ENCODE results near the gene CD82.

DNA sequence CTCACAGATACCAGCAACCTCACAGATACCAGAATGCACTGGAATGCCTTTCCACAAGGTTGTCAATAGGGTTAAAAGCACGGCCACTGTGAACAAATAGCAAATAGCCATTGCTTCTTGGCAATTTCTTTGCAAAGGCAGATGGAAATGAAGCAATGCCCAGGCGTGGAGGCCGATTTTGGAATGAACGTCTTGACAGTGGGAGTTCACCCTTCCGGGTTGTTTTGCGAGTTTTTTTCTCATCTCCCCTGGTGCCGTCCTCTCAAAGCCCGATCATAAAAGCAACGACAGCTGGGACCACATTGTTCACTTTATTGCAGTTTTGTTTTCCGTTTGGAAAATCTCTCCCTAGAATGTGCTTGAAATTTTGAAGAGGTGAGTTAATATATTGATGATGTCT is 38.0 kb upstream of the CD82 start:
- TF ChIP-seq CTCF (IDR thresholded peaks at IDR 0.05) (no peak), POLR2A (IDR thresholded peaks at IDR 0.05) (no peak), POLR2AphosphoS5 (IDR thresholded peaks at IDR 0.05) (no peak)

Measured in breast epithelium (tissue), 3 donors.